ENCODE measurements around the gene HNRNPD. TPM values are rescaled to one million over a fixed set of nuclear protein-coding genes. Genes with fewer than 3 reads are reported as not detected.

Gene HNRNPD
- total and polyA plus RNA-seq, 9 donors: 85.1 to 520 (median 185) TPM

DNA sequence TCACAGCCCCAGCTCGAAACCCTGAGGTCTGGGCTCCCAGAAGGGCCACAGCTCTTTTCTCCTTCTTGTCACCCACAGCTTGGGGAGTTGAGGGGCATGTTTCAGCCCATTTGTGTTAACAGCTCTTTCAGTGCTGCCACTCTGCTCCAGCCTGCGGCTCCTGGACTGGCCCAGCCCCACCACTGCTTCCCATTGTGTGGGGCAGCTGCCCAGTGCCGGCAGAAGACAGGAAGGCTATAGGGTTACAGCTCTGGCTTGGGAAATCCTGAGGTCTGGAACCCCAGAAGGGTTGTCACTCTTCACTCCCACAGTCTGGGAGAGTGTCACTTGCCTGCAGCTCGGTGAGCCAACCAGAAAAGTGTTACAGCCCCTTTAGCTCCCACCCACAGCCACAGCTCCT, 7.0 kb upstream of the HNRNPD start:
- Histone ChIP-seq H3K27me3 (no peaks in the 10 kb centered on the region), H3K27ac (no peak overlapping the region), H3K4me3 (no peak overlapping the region), H3K36me3 (no peaks in the 10 kb centered on the region), H3K4me1 (ENCODE audit: insufficient read depth) (peaks cover 3% of the 10 kb centered on the region), H3K9me3 (no peaks in the 10 kb centered on the region)
- 98 to 100% (median 98%) methylated on average over 4 of the region's 4 CpGs for WGBS, 3 donors
- intact Hi-C loops (cut with DNase I): no loop called here
- TF ChIP-seq, protein P1, sequence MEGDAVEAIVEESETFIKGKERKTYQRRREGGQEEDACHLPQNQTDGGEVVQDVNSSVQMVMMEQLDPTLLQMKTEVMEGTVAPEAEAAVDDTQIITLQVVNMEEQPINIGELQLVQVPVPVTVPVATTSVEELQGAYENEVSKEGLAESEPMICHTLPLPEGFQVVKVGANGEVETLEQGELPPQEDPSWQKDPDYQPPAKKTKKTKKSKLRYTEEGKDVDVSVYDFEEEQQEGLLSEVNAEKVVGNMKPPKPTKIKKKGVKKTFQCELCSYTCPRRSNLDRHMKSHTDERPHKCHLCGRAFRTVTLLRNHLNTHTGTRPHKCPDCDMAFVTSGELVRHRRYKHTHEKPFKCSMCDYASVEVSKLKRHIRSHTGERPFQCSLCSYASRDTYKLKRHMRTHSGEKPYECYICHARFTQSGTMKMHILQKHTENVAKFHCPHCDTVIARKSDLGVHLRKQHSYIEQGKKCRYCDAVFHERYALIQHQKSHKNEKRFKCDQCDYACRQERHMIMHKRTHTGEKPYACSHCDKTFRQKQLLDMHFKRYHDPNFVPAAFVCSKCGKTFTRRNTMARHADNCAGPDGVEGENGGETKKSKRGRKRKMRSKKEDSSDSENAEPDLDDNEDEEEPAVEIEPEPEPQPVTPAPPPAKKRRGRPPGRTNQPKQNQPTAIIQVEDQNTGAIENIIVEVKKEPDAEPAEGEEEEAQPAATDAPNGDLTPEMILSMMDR (IDR thresholded peaks at IDR 0.05): no peak
- TF ChIP-seq EP300 (IDR thresholded peaks at IDR 0.05): no peak
- TF ChIP-seq POLR2A (IDR thresholded peaks at IDR 0.05): no peak
- no peak for DNase-seq

- Histone ChIP-seq H3K27ac (no peak overlapping the region), H3K36me3 (no peaks in the 10 kb centered on the region), H3K4me1 (ENCODE audit: insufficient read depth) (peaks cover 3% of the 10 kb centered on the region), H3K4me3 (no peak overlapping the region), H3K9me3 (no peaks in the 10 kb centered on the region), H3K27me3 (no peaks in the 10 kb centered on the region)
- intact Hi-C loops (cut with DNase I): no loop called here
- WGBS, 3 donors: 86 to 97% (median 95%) methylated on average over 8 to 9 of the region's 9 CpGs
- no peak for DNase-seq
- TF ChIP-seq, protein P1 (IDR thresholded peaks at IDR 0.05): no peak
These were observed 6.6 kb upstream of the HNRNPD start for GRCh38 chr4:82380344-82380743.

DNA sequence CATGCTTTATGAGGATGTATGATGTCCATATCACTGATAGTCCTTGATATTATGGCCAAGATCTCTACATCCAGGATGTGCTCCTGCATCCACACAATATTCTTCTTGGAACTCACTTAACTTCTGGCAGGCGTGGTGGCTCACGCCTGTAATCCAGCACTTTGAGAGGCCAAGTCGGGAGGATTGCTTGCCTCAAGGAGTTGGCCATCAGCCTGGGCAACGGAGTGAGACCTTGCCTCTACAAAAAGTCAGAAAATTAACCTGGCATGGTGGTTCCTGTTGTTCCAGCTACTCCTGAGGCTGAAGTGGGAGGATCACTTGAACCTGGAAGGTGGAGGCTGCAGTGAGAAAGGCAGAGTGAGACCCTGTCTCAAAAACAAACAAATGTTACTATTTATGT, 2.3 kb upstream of the HNRNPD start:
- 74 to 80% (median 77%) methylated on average over 4 of the region's 4 CpGs for WGBS, 3 donors
- H3K27me3 ChIP-seq: no peaks in the 10 kb centered on the region
- intact Hi-C loops (cut with DNase I): loop anchor here in 2 of 4 donors (10.0 kb wide), 1 partner anchor 659 kb away; the partner anchor contains the start of gene COPS4 (in 2 of the 2)
- TF ChIP-seq POLR2A (IDR thresholded peaks at IDR 0.05) (no peak), EP300 (IDR thresholded peaks at IDR 0.05) (no peak)
- TF ChIP-seq, protein P1 (IDR thresholded peaks at IDR 0.05): no peak
- no peak overlapping the region for H3K4me3 ChIP-seq
- H3K27ac ChIP-seq: no peak overlapping the region
- no peaks in the 10 kb centered on the region for H3K36me3 ChIP-seq
- peaks cover 5% of the 10 kb centered on the region for H3K4me1 ChIP-seq (ENCODE audit: insufficient read depth)
- DNase-seq: no peak
- no peaks in the 10 kb centered on the region for H3K9me3 ChIP-seq

DNA sequence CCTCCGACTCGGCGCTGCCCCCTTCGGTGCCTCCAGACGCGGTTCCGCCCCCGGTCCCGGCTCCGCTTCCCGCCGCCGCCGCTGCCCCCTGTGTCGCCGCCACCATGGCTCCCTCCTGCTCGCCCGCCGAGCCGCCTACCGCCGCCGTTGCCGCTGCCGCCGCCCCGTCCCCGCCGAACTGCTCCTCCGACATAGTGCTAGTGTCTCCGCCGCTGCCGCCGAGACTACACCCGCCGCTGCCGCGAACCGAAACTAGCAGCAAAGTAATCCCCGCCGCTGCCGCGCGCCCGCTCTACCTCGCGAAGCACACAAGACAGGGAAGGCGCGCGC, 340 bp downstream of the HNRNPD start:
- H3K9me3 ChIP-seq: no peaks in the 10 kb centered on the region
- peak overlapping the region; percentile 94 to 95 for H3K27ac ChIP-seq
- H3K4me1 ChIP-seq (ENCODE audit: insufficient read depth): peaks cover 9% of the 10 kb centered on the region
- H3K4me3 ChIP-seq: peak overlapping the region; percentile 97
- DNase-seq: no peak
- H3K36me3 ChIP-seq: no peaks in the 10 kb centered on the region
- WGBS, 3 donors: 0 to 2% (median 0%) methylated on average over 24 to 50 of the region's 50 CpGs
- intact Hi-C loops (cut with DNase I): loop anchor here in 3 of 4 donors (1.0 to 10.0 kb wide), 3 partner anchors 54 to 661 kb away; partner anchors contain the start of gene COPS4 (in 2 of the 3)
- no peaks in the 10 kb centered on the region for H3K27me3 ChIP-seq
- TF ChIP-seq POLR2A (IDR thresholded peaks at IDR 0.05) (no peak), EP300 (IDR thresholded peaks at IDR 0.05) (no peak)
- TF ChIP-seq, protein P1 (IDR thresholded peaks at IDR 0.05): no peak
